Naive thymus-derived CD4-positive, alpha-beta T cell (primary cell): ENCODE results near the gene KDM4B. TPM values are rescaled to one million over a fixed set of nuclear protein-coding genes. Genes with fewer than 3 reads are reported as not detected.

Source experiments
- ATAC-seq: fragments of 150-1000 bp; cut with Tn5 transposase; 2 replicates; pipeline ENCODE4 v1.10.0; 2021; ENCODE audit warnings: mild to moderate bottlenecking, moderate library complexity
- CTCF ChIA-PET: fragments of 350-600 bp; sonication (Branson Sonifier 250); formaldehyde crosslinking; loops from one replicate; lab custom pipeline; 2021; ENCODE audit warnings: antibody characterized with exemption; lab: Charles Lee
- POLR2A ChIA-PET: fragments of 350-600 bp; sonication (Branson Sonifier 250); formaldehyde crosslinking; loops from one replicate; lab custom pipeline; 2021; ENCODE audit warnings: antibody characterized with exemption, inconsistent platforms; lab: Charles Lee
- DNase-seq, 9 donors: peaks; one replicate each; pipeline versions ENCODE4 v3.0.0 to v3.0.0-alpha.2; 2020 to 2022; ENCODE audit warnings: mixed read lengths in 1 of 9
- H3K27ac ChIP-seq: one replicate; pipeline ENCODE4 v1.7.0; 2013; ENCODE audit warnings: mild to moderate bottlenecking, low read depth, low read length, moderate library complexity
- H3K27me3 ChIP-seq, 2 donors: one replicate each; pipeline ENCODE4 v1.7.0; 2013; ENCODE audit warnings: low read length in 2 of 2, mild to moderate bottlenecking in 2 of 2, moderate library complexity in 2 of 2; ENCODE audit not compliant: control insufficient read depth in 2 of 2, insufficient read depth in 2 of 2
- H3K36me3 ChIP-seq, 3 experiments: 1 replicate in 2 of 3; 2 replicates in 1 of 3; pipeline ENCODE4 v1.7.0; 2013; ENCODE audit warnings: low read length in 3 of 3, mild to moderate bottlenecking in 3 of 3, moderate library complexity in 1 of 3; ENCODE audit not compliant: insufficient read depth in 3 of 3, control insufficient read depth in 2 of 3
- H3K4me1 ChIP-seq, 2 donors: one replicate each; pipeline ENCODE4 v1.7.0; 2013; ENCODE audit warnings: low read length in 2 of 2, mild to moderate bottlenecking in 2 of 2, moderate library complexity in 1 of 2; ENCODE audit not compliant: control insufficient read depth in 2 of 2, insufficient read depth in 2 of 2
- H3K4me3 ChIP-seq: 2 replicates; pipeline ENCODE4 v1.7.0; 2013; ENCODE audit warnings: mild to moderate bottlenecking, low read length
- H3K9me3 ChIP-seq, 3 experiments: 1 replicate in 2 of 3; 2 replicates in 1 of 3; pipeline ENCODE4 v1.7.0; 2013; ENCODE audit warnings: low read length in 3 of 3; ENCODE audit not compliant: control insufficient read depth in 2 of 3
- H3K27ac Mint-ChIP-seq, 9 donors: one replicate each; pipeline ENCODE4 v1.8.0; 2020 to 2022; ENCODE audit warnings: mixed read lengths in 9 of 9, mild to moderate bottlenecking in 8 of 9, moderate library complexity in 5 of 9, inconsistent platforms in 2 of 9
- H3K27me3 Mint-ChIP-seq, 5 donors: one replicate each; pipeline ENCODE4 v1.8.0; 2021 to 2022; ENCODE audit warnings: mixed read lengths in 5 of 5, mild to moderate bottlenecking in 1 of 5
- H3K36me3 Mint-ChIP-seq, 5 donors: one replicate each; pipeline ENCODE4 v1.8.0; 2020 to 2022; ENCODE audit warnings: mixed read lengths in 5 of 5, mild to moderate bottlenecking in 3 of 5, inconsistent platforms in 1 of 5
- H3K4me1 Mint-ChIP-seq, 7 donors: one replicate each; pipeline ENCODE4 v1.8.0; 2020 to 2022; ENCODE audit warnings: mixed read lengths in 7 of 7, mild to moderate bottlenecking in 3 of 7, inconsistent platforms in 1 of 7
- H3K4me3 Mint-ChIP-seq, 10 donors: one replicate each; pipeline ENCODE4 v1.8.0; 2020 to 2022; ENCODE audit warnings: mild to moderate bottlenecking in 10 of 10, mixed read lengths in 10 of 10, moderate library complexity in 6 of 10, inconsistent platforms in 2 of 10
- H3K9me3 Mint-ChIP-seq, 11 donors: one replicate each; pipeline ENCODE4 v1.8.0; 2020 to 2022; ENCODE audit warnings: mixed read lengths in 11 of 11, mild to moderate bottlenecking in 4 of 11, inconsistent platforms in 1 of 11, moderate library complexity in 1 of 11
- intact Hi-C, 2 donors: fragments of 100-400 bp; cut with micrococcal nuclease; formaldehyde crosslinking; loops; one replicate each; pipeline ENCODE4 v1.15.1; 2023
- polyA plus RNA-seq, 2 donors: library from polyadenylated mRNA; unstranded; fragments of 300-500 nt; fragmentation: Illumina TruSeq; gene quantifications; one replicate each; pipeline ENCODE4 v1.2.3, GENCODE V29; 2021
- total RNA-seq, 6 experiments: library from RNA in 5 of 6; stranded (reverse) in 5 of 6; gene quantifications; 1 replicate in 5 of 6; 2 replicates in 1 of 6; pipeline ENCODE4 v1.2.3 and lab custom pipeline; 2021 to 2026

The KDM4B gene
- total and polyA plus RNA-seq, 7 experiments from 2014 or later = 8.1 to 78.0 (median 46.7) TPM

DNA sequence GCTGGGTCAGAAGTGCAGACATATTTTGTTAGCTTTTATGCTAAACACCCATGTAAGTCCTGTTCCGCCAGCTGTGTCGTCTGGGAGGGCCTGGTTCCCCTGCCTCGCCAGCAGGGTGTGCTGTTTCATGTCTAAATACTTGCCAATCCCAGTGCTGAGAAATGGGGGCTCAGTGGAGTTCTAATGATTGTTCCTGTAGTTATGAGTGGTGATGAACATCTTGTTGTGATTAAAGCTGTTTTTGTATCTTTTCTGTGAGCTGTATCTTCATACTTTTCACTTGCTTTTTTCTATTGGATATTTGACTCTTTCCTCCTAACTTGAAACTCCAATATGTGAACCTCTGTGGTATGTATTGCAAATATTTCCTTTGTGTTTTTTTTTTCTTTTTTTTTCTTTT is 32.7 kb downstream of the KDM4B start:
- ChIA-PET POLR2A (interaction anchor here (0.5 to 1.0 kb wide), 2 partner anchors 37 to 85 kb away, joined by 3 read pairs; no protein-coding TSS in a partner anchor), CTCF (interaction anchor here (0.6 to 0.9 kb wide), 2 partner anchors 13 to 31 kb away, joined by 3 to 5 read pairs; no protein-coding TSS in a partner anchor)
- Mint-ChIP-seq H3K9me3 (no peaks in the 10 kb centered on the region), H3K4me3 (no peak overlapping the region), H3K36me3 (peaks cover 0 to 43% (median 16%) of the 10 kb centered on the region in 5 donors), H3K4me1 (peaks cover 13 to 30% (median 22%) of the 10 kb centered on the region in 7 donors), H3K27me3 (no peaks in the 10 kb centered on the region), H3K27ac (no peak overlapping the region)
- Histone ChIP-seq H3K9me3 (no peaks in the 10 kb centered on the region), H3K27ac (no peak overlapping the region), H3K27me3 (no peaks in the 10 kb centered on the region), H3K4me1 (no peaks in the 10 kb centered on the region), H3K36me3 (peaks cover 0 to 18% (median 0%) of the 10 kb centered on the region in 3 experiments), H3K4me3 (no peak overlapping the region)
- DNase-seq (peak in 6 of 9 donors; percentile 7 to 27 (median 15)), ATAC-seq (peak; percentile 57)
- intact Hi-C loops = no loop called here

- ChIA-PET CTCF (interaction anchor here (0.6 to 0.9 kb wide), 2 partner anchors 12 to 30 kb away, joined by 3 to 5 read pairs; no protein-coding TSS in a partner anchor), POLR2A (no interaction called here)
- ATAC-seq (no peak), DNase-seq (no peak)
- Histone ChIP-seq H3K9me3 (no peaks in the 10 kb centered on the region), H3K27ac (no peak overlapping the region), H3K4me1 (no peaks in the 10 kb centered on the region), H3K36me3 (peaks cover 0 to 13% (median 0%) of the 10 kb centered on the region in 3 experiments), H3K4me3 (no peak overlapping the region), H3K27me3 (no peaks in the 10 kb centered on the region)
- Mint-ChIP-seq H3K36me3 (peaks cover 0 to 40% (median 18%) of the 10 kb centered on the region in 5 donors), H3K9me3 (peaks cover 0 to 2% (median under 1%) of the 10 kb centered on the region in 11 donors), H3K4me1 (peaks cover 15 to 32% (median 22%) of the 10 kb centered on the region in 7 donors), H3K27me3 (no peaks in the 10 kb centered on the region), H3K4me3 (no peak overlapping the region), H3K27ac (peak overlapping the region in 3 of 9 donors; percentile 36 to 87 (median 61))
- intact Hi-C loops = no loop called here
Measured at GRCh38 chr19:5002143-5002542, 33.2 kb downstream of the KDM4B start.

DNA sequence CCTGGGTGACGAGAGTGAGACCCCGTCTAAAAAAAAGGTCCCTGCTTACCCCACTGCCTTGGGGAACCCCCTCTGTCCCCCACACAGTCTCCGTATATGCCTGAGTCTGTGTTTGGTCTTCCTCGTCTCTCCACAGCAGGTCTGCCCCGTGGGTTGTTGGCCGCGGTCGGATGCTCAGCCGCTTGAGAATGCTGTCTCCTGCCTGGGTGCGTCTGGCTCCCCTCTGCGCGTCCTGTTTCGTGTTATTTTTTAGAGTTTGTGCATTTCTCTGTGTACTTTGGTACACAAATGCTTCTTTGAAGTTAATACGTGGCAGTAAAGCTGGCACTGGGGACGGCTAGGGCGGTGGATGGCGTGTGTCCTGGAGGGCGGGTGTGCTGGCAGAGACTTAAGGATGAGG is 34.9 kb downstream of the KDM4B start:
- ChIA-PET POLR2A (no interaction called here), CTCF (interaction anchor here (0.7 kb wide), 1 partner anchor 13 kb away, joined by 3 read pairs; no protein-coding TSS in a partner anchor)
- Histone ChIP-seq H3K4me3 (no peak overlapping the region), H3K27me3 (no peaks in the 10 kb centered on the region), H3K36me3 (peaks cover 0 to 7% (median 0%) of the 10 kb centered on the region in 3 experiments), H3K27ac (no peak overlapping the region), H3K9me3 (no peaks in the 10 kb centered on the region), H3K4me1 (no peaks in the 10 kb centered on the region)
- intact Hi-C loops = no loop called here
- peaks cover 0 to 15% (median 4%) of the 10 kb centered on the region in 11 donors for H3K9me3 Mint-ChIP-seq
- no peak overlapping the region for H3K4me3 Mint-ChIP-seq
- H3K4me1 Mint-ChIP-seq = peaks cover 15 to 40% (median 20%) of the 10 kb centered on the region in 7 donors
- ATAC-seq = no peak
- no peak for DNase-seq
- no peaks in the 10 kb centered on the region for H3K27me3 Mint-ChIP-seq
- peaks cover 0 to 49% (median 28%) of the 10 kb centered on the region in 5 donors for H3K36me3 Mint-ChIP-seq
- no peak overlapping the region for H3K27ac Mint-ChIP-seq

GRCh38 chr19:5005096-5005495 is 36.2 kb downstream of the KDM4B start:
- no peaks in the 10 kb centered on the region for H3K9me3 ChIP-seq
- Mint-ChIP-seq H3K27ac (no peak overlapping the region), H3K36me3 (peaks cover 0 to 44% (median 26%) of the 10 kb centered on the region in 5 donors), H3K9me3 (peaks cover 0 to 15% (median 4%) of the 10 kb centered on the region in 11 donors), H3K27me3 (no peaks in the 10 kb centered on the region), H3K4me1 (peaks cover 15 to 34% (median 23%) of the 10 kb centered on the region in 7 donors), H3K4me3 (no peak overlapping the region)
- ATAC-seq (no peak), DNase-seq (no peak)
- H3K4me1 ChIP-seq = no peaks in the 10 kb centered on the region
- no peak overlapping the region for H3K4me3 ChIP-seq
- CTCF ChIA-PET = interaction anchor here (0.6 kb wide), 1 partner anchor 41 kb away, joined by 3 read pairs; no protein-coding TSS in a partner anchor
- POLR2A ChIA-PET = interaction anchor here (0.7 kb wide), 1 partner anchor 15 kb away, joined by 3 read pairs; no protein-coding TSS in a partner anchor
- H3K27me3 ChIP-seq = no peaks in the 10 kb centered on the region
- H3K27ac ChIP-seq = no peak overlapping the region
- H3K36me3 ChIP-seq = peaks cover 0 to 7% (median 0%) of the 10 kb centered on the region in 3 experiments
- intact Hi-C loops = no loop called here

- Mint-ChIP-seq H3K27ac (no peak overlapping the region), H3K36me3 (peaks cover 0 to 43% (median 21%) of the 10 kb centered on the region in 5 donors), H3K4me1 (peaks cover 12 to 30% (median 19%) of the 10 kb centered on the region in 7 donors), H3K9me3 (peaks cover 0 to 15% (median 4%) of the 10 kb centered on the region in 11 donors), H3K4me3 (no peak overlapping the region), H3K27me3 (no peaks in the 10 kb centered on the region)
- Histone ChIP-seq H3K36me3 (no peaks in the 10 kb centered on the region), H3K27me3 (no peaks in the 10 kb centered on the region), H3K4me3 (no peak overlapping the region), H3K4me1 (no peaks in the 10 kb centered on the region), H3K27ac (no peak overlapping the region), H3K9me3 (no peaks in the 10 kb centered on the region)
- intact Hi-C loops = no loop called here
- no peak for DNase-seq
- ChIA-PET POLR2A (no interaction called here), CTCF (no interaction called here)
- no peak for ATAC-seq
Measured at GRCh38 chr19:5006201-5006600, 37.3 kb downstream of the KDM4B start.

DNA sequence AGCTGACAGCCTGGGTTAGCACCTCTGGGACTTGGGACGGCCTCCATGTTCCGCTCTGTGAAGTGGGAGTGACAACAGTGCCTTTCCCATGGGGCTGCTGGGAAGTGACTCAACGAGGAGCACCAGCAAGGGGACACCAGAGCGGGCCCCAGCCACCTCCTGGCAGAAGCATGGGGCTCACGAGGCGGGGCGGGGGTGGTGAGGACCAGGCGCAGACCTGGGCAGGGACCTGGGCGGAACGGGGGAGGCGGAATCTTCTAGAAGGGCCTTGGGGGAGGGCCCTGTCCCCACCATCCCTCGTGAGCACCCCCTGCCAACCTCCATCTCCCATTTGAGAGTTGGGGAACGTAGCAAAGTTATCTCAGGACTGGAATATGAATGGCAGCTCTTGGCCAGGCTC is 37.9 kb downstream of the KDM4B start:
- CTCF ChIA-PET = no interaction called here
- Histone ChIP-seq H3K4me3 (no peak overlapping the region), H3K36me3 (no peaks in the 10 kb centered on the region), H3K27ac (no peak overlapping the region), H3K9me3 (no peaks in the 10 kb centered on the region), H3K27me3 (no peaks in the 10 kb centered on the region), H3K4me1 (no peaks in the 10 kb centered on the region)
- intact Hi-C loops = no loop called here
- peaks cover 8 to 26% (median 13%) of the 10 kb centered on the region in 7 donors for H3K4me1 Mint-ChIP-seq
- H3K27me3 Mint-ChIP-seq = no peaks in the 10 kb centered on the region
- peaks cover 0 to 15% (median 4%) of the 10 kb centered on the region in 11 donors for H3K9me3 Mint-ChIP-seq
- peaks cover 0 to 39% (median 18%) of the 10 kb centered on the region in 5 donors for H3K36me3 Mint-ChIP-seq
- no peak for ATAC-seq
- H3K27ac Mint-ChIP-seq = no peak overlapping the region
- no peak overlapping the region for H3K4me3 Mint-ChIP-seq
- no peak for DNase-seq
- POLR2A ChIA-PET = no interaction called here
